GM18511 (cell line): ENCODE measurements around the gene CDC14B.
"Not testable (repeated sequence)": the region's sequence is repeated elsewhere in the genome, so short reads cannot be mapped to it uniquely, and the experiment has no call there.

Source experiments
- ATAC-seq: cut with Tn5 transposase; IDR thresholded peaks from one replicate; pipeline ENCODE4 v1.9.1; 2021; ENCODE audit warnings: mild to moderate bottlenecking, moderate library complexity; ENCODE audit not compliant: unreplicated experiment

CDC14B gene

DNA sequence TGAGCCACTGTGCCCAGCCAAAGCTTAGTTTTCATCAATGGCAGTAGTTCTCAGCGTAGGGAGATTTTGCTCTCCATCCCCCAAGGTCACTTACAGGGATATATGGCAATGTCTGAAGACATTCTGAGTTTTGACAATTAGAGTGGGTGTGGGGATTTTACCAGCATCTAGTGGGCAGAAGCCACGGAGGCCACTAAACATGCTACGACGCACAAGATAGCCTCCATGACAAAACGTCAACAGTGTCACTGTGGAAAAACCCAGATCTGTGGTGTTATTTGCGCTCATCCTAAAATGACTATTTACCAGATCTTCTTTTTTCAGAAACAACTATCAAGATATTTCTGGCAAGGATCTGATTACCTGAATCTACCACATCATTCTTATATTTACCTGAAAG lies 68.2 kb downstream of the CDC14B start:
- no peak for ATAC-seq

DNA sequence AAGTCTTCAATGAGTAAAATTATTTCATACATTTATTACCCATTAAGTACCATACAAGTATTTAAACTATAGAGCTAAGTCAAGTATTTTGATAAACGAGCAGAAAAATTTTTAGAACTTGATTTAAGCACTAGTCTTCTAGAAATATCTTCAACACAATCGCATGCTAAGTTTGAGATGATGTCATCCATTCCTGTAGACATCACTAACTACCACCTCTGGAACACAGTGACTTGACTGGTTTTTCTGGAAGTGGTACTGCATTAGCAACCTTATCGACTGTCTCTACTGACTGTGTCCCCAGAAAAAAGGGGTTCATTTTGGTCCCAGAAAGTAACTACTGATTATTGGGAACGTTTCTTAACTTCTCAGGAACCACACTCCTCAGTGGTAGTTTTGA lies 69.0 kb downstream of the CDC14B start:
- no peak for ATAC-seq

DNA sequence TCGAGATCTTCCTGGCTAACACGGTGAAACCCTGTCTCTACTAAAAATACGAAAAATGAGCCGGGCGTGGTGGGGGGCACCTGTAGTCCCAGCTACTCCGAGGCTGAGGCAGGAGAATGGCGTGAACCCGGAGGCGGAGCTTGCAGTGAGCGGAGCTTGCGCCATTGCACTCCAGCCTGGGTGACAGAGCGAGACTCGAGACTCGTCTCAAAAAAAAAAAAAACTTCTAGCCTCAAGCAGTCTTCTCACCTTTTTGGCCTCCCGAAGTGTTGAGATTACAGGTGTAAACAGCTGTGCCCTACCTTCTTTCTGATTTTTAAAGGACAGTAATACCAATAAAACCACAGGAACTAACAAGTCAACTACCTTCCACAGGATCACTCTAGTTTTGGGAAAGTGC lies 76.5 kb downstream of the CDC14B start:
- not testable (repeated sequence) for ATAC-seq

DNA sequence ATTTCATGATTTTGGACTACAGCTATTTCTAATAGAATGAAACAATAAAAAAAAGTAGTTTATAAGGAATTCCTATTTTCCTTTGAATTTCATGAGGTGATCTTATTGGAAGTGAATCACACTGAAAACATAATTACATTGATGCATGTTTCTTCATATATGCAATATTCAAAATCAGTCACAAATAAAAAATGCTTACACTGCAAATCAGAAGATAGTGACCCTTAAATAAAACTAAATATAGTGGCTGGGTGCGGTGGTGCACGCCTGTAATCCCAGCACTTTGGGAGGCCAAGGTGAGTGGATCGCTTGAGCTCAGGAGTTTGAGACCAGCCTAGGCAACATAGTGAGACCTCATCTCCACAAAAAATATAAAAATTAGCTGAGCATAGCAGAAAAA lies 79.5 kb downstream of the CDC14B start:
- no peak for ATAC-seq

DNA sequence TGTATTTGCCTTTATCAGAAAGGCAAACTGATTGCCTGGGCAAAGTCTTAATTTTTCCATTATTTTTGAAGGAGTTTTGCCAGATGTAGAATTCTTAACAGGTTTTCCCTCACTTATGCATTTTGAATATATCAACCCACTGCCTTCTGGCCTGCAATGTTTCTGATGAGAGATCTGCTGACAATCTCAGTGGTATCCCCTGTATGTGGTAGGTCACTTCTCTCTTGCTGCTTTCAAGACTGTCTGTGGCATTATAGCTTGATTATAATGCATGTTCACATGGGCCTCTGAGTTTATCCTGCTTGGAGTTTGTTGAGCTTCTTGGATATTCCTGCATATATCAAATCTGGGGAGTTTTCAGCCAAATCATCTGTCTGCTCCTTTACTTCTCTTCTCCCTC lies 87.5 kb downstream of the CDC14B start:
- ATAC-seq: no peak

DNA sequence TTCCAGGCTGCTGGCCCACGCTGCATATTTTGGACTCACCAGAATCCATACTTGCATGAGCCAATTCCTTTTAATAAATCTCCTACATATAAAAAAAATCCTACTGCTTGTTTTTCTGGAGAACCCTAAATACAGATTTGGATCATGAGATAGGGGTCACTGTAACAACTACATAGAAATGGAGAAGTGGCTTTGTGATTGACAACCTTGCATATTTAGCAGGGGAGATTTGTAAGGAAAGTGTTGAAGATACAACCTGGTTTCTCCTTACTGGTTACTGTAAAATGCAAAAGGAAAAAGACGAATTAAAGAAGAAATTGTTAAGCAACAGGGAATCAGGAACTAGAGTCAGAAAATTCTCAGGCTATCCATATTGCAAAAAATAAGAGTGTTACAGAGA lies 94.9 kb downstream of the CDC14B start:
- no peak for ATAC-seq

DNA sequence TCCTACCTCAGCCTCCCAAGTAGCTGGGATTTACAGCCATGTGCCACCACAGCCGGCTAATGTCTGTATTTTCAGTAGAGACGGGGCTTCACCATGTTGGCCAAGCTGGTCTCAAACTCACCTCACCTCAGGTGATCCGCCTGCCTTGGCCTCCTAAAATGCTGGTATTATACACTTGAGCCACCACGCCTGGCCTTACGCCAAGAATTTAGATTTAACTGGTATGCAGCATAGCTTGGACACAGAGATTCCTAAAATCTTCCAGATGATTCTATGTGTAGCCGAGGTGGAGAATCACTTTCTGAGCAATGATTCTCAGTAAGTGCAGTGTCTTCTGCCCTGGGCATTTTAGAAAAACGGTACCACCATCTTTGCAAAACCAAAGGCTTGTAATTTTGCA lies 95.6 kb downstream of the CDC14B start:
- no peak for ATAC-seq

DNA sequence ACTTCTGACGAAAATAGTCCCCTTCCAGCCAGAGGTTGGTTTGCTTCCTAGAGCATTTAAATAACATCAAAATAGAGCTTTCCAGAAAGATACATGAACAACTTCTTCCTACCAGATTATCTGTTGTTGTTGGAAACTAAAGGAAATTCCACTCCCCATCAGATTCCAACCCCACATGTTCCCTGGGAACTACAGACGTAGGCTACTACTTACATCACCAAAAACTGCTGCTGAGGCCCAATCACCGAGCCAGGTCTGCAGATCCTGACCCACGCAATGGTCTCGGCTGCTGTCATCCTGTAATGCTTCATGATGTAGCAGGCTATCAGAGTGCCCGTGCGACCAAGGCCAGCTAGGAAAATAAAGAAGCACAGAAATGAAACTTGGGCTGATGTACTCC lies 96.3 kb downstream of the CDC14B start:
- ATAC-seq: no peak

DNA sequence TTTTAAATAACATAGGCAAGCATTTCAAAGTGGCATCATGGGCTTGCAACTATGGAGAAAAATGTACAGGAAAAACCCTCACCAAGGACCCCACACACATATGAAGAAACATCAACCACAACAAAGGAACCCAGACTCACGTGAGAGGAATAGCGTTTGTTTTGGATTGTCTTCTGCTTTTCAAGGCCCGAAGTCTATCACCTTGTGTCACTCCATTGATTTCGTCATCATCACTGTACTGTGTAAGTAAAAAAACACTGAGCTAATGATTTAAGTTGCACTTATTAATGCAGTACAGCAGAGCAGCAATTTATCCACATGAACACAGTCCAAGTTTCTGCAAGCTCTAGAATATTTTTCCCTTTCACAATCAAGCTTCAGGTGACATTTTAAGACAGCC lies 97.3 kb downstream of the CDC14B start:
- no peak for ATAC-seq

DNA sequence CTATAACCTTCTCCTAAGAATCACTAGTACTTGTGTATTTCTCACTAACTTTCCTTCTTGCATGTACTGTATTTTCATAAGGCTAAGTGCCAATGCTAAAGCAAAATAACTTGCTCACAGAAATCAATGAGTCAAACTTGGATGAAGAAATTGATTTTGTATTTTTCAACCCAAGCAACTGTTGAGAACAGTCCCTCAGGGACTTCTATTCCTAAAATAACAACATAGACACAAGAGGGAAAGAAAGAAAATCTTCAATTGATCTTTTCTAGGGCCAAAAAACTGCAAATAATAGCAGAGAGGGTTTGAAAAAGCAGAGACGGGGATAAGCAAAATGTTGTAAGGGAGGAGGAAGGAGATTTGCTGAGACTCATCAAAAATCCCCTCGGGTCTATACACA lies 99.9 kb downstream of the CDC14B start:
- no peak for ATAC-seq

DNA sequence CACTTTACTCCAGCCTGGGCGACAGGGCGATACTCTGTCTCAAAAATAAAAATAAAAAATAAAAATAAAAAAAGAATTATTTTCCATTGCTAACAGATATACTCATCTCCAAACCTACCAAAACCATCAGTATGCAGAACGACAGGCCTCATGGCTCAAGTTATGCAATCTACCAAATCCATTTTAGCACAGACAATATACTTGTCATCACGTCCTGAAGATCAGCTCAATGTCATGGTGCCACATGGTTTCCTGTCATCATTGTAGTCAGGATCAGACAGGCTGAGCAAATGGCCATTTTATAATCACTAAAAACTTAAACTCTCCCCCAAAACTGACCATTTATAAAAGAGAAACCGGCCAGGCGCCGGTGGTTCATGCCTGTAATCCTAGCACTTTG lies 100.5 kb downstream of the CDC14B start:
- no peak for ATAC-seq

DNA sequence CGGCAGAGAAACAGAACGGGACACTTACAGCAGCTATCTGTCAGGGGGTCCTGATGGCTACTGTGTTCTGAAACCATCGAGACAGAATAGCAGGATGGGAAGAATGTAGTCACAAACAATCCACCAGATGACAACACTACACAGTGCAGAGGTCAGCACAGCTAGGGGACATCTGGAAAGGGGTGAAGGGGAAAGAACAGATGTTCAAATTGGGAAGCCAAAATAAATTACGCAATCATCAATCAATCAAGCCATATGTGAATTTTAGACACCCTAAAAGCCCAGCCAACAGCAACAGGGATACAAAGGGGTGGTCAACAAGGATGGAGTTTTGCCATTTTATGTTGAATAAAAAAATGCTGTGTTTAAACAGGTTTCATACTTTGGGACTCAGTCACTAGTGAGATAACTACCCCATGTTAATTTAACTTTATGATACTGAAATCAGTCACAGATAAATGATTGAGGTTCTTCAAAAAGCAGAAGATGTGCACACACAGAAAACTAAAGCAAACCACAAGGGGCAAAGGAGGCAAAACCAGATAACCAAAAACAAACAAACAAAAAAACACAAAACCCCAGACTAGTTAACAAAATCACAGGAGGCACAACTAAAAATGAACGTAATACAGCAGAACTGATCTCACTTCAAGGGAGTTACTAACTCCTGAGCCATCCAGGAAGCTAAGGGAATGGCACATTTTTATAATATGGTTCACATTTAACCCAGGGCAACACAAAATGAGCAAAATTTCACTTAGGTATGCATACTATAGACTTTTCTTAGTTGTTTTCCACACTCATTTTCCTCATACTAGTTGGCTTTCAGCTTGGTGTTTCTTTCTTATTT lies 103.8 kb downstream of the CDC14B start:
- no peak for ATAC-seq

DNA sequence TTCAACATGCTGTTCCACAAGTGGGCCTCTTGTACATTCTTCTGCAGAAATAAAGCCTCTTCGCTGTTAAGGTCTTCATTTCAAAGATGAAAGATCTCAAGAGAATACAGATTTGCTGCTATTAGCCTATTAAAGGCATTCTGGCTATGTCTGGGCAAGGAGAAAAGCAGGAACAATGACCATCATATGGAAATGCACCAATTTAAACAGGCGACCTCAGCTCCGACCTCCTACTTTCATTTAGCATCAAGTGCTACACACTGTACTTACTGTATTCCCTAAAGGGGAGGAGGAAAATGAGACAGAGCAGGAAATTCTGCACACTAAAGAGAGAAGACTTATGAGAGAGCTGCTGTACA lies 104.9 kb downstream of the CDC14B start:
- no peak for ATAC-seq

DNA sequence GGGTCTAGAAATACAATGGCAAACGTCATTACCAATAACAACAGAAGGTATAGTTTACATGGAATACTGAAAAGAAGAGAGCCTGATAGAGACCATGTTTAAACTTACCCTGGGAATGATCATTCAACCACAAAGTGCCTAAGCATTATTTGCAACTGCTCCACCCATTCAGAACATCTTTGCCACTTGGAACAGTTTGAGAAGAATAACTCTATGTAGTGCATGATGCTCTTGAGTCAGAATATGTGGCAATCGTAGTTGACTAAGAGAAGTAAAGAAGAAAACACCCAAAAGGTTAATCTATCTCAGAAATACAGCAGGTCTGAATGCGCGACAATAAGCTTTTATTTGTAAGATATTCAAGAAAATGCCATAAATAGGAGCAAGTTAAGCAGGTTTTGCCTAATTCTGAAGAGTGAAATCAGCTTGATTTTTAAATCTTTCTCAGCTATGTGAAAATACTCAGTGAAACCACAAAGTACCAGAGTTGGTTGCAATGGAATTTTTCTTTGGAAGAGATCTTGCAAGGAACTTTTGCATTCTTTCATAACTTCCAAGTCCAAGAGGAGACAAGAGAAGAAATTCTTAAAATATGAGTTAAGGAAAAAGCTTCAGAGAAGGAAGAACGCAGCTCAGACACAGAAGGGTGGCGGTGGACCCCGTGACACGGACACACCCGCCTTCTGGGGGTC lies 105.4 kb downstream of the CDC14B start:
- ATAC-seq: no peak

DNA sequence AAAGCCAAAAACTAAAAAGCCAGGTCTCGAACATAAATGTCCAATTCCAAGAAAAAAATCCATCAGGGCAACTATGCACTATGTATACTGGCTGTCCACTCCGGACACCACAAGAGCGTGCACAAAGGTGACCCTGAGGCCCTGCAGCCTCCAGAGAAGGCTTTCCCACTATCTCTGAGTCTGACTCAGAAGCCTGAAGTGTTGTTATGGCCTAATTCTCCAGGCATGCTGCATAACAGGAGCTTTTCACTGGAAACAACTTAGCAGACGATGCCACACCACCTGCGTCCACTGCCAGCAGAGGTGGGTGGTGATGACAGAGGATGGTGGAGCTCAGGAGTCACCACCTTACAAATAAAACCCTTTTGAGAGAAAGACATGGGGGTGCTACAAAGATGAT lies 106.0 kb downstream of the CDC14B start:
- ATAC-seq: no peak

DNA sequence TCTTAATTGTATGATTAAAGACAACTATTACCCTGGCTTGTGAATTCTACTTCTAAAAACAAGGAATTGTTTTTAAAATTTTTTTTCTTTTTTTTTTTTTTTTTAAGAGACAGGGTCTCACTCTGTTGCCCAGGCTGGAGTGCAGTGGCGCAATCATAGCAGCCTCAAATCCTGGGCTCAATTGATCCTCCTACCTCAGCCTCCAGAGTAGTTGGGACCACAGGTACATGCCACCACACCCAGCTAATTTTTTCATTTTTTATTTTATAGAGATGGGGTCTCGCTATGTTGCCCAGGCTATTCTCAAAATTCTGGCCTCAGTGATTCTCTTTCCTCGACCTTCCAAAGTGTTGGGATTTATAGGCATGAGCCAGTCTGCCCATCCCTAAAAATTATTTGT lies 107.4 kb downstream of the CDC14B start:
- no peak for ATAC-seq

DNA sequence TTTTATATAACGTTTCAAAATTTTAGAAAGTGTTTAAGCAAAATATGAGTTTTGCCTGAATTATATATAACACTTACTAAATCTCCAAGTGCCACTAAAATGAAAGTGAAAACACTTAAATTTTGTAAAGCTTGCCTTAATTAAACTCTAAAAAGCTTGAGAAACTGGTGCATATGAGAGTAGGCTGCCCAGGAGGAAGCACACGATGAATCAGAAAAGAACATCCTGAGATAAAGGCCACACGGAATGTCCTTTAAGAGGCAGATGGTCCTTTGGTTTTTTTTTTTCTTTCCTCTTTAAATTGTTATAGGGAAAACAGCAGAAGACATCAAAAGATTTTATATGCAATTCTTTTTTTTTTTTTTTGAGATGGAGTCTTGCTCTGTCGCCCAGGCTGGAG lies 109.4 kb downstream of the CDC14B start:
- ATAC-seq: no peak

DNA sequence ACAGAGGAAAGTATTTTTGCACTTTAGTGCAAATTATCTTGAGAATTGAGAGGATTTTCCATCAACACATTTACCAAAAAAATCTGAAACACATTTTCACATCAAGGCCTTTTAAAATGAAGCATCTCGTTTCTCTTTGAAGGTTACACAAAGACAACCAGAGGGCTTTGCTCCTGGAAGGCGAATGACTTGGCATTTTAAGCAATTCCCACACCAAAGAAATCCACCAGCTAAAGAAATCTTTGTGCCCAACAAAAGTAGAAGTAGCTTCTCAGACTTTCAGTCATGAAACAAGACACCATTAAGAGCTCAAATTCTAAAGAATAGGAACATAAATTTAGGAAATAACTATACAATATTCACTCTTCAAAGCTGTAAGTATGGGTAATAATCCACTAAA lies 109.8 kb downstream of the CDC14B start:
- ATAC-seq: no peak

DNA sequence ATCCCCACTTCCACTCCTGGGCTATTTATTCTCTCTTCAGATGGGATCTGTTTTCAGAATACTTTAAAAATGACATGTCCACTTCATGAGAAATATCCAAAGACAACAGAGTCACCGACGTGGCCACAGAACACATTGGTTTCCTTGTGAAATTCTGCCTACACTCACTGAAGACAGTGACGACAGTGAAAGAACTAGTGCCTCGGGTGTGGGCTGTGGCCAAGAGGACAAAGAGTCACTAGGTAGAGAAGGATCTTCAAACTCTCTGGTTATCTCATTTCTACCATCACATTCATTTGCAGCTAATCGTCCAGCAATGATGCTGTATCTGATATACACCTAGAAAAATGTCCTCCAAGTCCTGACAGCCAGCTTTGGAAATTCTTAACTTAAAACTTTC lies 110.6 kb downstream of the CDC14B start:
- no peak for ATAC-seq

DNA sequence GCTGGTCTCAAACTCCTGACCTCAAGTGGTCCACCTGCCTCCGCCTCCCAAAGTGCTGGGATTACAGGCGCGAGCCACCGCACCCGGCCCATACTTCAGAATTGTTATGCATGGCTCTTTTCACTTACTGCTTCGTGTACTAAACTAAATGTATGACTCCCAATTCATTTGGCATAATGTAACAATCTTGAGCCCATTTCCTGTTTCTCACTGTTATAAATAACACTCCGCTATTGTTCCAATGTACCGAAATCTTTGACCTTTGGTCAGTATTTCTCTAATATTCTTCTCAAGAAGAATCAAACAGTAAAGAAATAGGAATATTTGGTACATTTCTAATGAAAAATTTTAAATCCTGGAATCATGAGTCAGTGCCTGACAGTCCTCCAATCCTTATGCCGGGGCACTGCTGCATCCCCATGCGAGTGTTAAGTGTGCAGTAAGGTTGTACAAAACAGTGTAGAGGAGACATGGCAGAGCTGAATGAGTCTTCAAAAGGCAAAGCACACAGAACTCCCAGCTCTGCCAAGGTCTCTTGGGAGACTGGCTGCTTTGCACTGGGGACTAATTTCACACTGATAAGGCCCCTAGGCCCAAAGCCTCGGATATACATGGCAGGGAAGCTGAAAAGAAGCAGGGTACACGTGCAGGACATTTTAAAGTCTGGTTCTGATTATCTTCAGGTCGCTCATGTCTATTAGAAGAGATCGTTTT lies 111.3 kb downstream of the CDC14B start:
- no peak for ATAC-seq

DNA sequence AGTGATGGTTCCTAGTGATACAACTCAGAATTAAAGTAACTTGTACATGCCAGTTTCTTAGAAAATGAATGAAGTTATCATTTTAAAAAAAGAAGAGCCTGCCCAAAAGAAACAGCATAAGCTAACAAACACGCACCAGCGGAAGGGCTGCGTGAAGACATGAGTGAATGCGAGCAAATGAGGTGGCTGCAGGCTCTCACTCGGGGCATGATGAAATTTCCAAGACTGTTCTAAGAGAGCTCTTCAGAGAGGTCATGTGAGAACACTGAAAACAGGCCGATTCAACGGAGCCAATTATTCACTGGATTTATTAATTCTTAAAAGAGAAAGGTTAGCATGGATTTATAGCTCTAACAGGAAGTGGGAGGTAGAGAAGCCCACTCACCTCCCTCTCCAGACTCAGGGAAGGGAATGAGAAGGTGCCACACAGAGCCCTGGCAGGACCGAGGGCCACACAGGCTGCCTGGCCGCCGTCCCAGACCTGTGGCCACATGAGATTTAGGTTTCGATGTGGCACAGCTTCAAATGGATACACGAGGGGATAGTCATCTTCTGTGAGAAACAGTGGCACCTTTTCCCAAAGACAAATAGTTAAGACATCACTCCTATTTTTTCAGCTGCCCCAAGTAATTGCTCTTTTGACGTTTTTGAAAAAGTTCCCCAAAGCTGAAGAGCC lies 114.2 kb downstream of the CDC14B start:
- ATAC-seq: no peak
